Common myeloid progenitor, CD34-positive (primary cell): ENCODE results near the gene CDC42BPG.

Experiments
- CTCF ChIA-PET: fragments of 350-600 bp; sonication (Branson Sonifier 250); formaldehyde crosslinking; loops from one replicate; lab custom pipeline; 2021; ENCODE audit warnings: antibody characterized with exemption; lab: Charles Lee
- POLR2A ChIA-PET: fragments of 350-600 bp; sonication (Branson Sonifier 250); formaldehyde crosslinking; loops from one replicate; lab custom pipeline; 2021; ENCODE audit warnings: antibody characterized with exemption; lab: Charles Lee
- DNase-seq, 3 donors: peaks; one replicate each; pipeline versions ENCODE4 v3.0.0 to v3.0.0-alpha.2; 2013
- H3K27ac ChIP-seq, 2 experiments: 1 replicate in 1 of 2; 2 replicates in 1 of 2; pipeline ENCODE4 v1.7.0; 2013; ENCODE audit warnings: inconsistent platforms in 2 of 2, low read length in 2 of 2, mild to moderate bottlenecking in 2 of 2, low read depth in 1 of 2, moderate library complexity in 1 of 2; ENCODE audit not compliant: severe bottlenecking in 2 of 2, insufficient read depth in 1 of 2, poor library complexity in 1 of 2
- H3K27me3 ChIP-seq, 5 experiments: replicated peaks in 2 of 5; 1 replicate in 3 of 5; 2 replicates in 2 of 5; pipeline versions ENCODE4 v1.6.1 to v1.7.0; 2013; ENCODE audit warnings: low read length in 4 of 5, mild to moderate bottlenecking in 2 of 5, moderate library complexity in 2 of 5, inconsistent platforms in 1 of 5; ENCODE audit not compliant: insufficient read depth in 5 of 5, control insufficient read depth in 4 of 5
- H3K36me3 ChIP-seq, 4 experiments: 1 replicate in 2 of 4; 2 replicates in 2 of 4; pipeline versions ENCODE4 v1.6.1 to v1.7.0; 2013; ENCODE audit warnings: low read length in 3 of 4, control low read depth in 1 of 4, mild to moderate bottlenecking in 1 of 4; ENCODE audit not compliant: control insufficient read depth in 4 of 4, insufficient read depth in 4 of 4
- H3K4me1 ChIP-seq, 4 experiments: 1 replicate in 3 of 4; 2 replicates in 1 of 4; pipeline versions ENCODE4 v1.6.1 to v1.7.1; 2013; ENCODE audit warnings: low read length in 3 of 4, mild to moderate bottlenecking in 3 of 4, control low read depth in 1 of 4, inconsistent platforms in 1 of 4, moderate library complexity in 1 of 4; ENCODE audit not compliant: control insufficient read depth in 4 of 4, insufficient read depth in 4 of 4; ENCODE audit errors: control extremely low read depth in 1 of 4
- H3K4me3 ChIP-seq, 7 experiments: 1 replicate in 4 of 7; 2 replicates in 3 of 7; pipeline versions ENCODE4 v1.5.1 to v1.7.0; 2013; ENCODE audit warnings: mild to moderate bottlenecking in 7 of 7, low read length in 6 of 7, moderate library complexity in 6 of 7, inconsistent platforms in 2 of 7, low read depth in 2 of 7, control low read depth in 1 of 7; ENCODE audit not compliant: insufficient read depth in 4 of 7, control insufficient read depth in 1 of 7; ENCODE audit errors: extremely low read depth in 1 of 7
- H3K9me3 ChIP-seq, 5 experiments: 1 replicate in 4 of 5; 2 replicates in 1 of 5; pipeline versions ENCODE4 v1.6.1 to v1.7.1; 2013; ENCODE audit warnings: low read length in 4 of 5, mild to moderate bottlenecking in 2 of 5, inconsistent platforms in 1 of 5, low read depth in 1 of 5, moderate library complexity in 1 of 5; ENCODE audit not compliant: control insufficient read depth in 4 of 5, insufficient read depth in 2 of 5; ENCODE audit errors: control extremely low read depth in 1 of 5
- WGBS: methylation state at CpG from one replicate; pipeline ENCODE4 v1.1.5; 2013; ENCODE audit not compliant: insufficient coverage; 5-methylcytosine and 5-hydroxymethylcytosine counted together

The CDC42BPG gene

DNA sequence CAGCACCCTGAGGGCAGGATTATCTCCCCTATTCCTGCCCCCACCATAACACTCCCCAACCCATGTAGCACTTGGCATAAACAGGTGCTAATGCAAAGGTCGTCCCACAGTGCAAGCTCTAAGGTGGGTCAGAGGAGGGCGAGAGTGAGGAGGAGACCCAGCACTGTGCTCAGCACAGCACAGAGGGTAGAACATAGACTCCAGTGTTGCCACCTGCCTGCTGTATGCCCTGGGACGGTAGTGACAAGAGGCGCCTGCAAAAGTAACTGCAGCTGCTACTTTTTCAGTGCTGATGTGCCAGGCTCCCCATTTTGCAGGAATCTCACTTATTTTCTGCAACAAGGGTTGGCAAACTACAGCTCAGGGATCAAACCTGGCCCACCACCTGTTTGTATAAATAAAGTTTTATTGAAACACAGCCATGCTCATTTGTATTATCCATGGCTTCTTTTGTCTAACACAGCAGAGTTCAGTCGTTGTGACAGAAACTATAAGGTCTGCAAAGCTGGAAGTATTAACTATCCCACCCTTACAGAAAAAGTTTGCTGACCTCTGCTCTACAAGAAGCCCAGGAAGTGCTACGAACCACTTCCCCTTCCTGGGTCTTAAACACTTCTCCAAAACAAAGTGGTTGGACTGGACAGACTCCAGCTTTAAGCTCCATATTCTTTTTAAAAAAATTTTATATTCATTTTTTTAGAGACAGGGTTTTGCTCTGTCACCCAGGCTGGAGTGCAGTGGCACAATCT is 16.9 kb upstream of the CDC42BPG start:
- ChIA-PET CTCF (interaction anchor here (0.6 to 33.3 kb wide), 5 partner anchors 9 to 867 kb away, joined by 3 to 1071 read pairs (median 4); partner anchors contain the start of genes BATF2, CDC42BPG and EHD1), POLR2A (interaction anchor here (0.8 kb wide), 1 partner anchor 10 kb away, joined by 4 read pairs; no protein-coding TSS in a partner anchor)
- Histone ChIP-seq H3K27ac (no peak overlapping the region), H3K36me3 (peaks cover 0 to 10% (median 5%) of the 10 kb centered on the region in 4 experiments), H3K9me3 (no peaks in the 10 kb centered on the region), H3K4me3 (peak overlapping the region in 1 of 7 experiments; percentile 26), H3K4me1 (peaks cover 15 to 90% (median 71%) of the 10 kb centered on the region in 4 experiments), H3K27me3 (no peaks in the 10 kb centered on the region)
- no peak for DNase-seq
- WGBS = 94% methylated on average over 5 of the region's 6 CpGs

DNA sequence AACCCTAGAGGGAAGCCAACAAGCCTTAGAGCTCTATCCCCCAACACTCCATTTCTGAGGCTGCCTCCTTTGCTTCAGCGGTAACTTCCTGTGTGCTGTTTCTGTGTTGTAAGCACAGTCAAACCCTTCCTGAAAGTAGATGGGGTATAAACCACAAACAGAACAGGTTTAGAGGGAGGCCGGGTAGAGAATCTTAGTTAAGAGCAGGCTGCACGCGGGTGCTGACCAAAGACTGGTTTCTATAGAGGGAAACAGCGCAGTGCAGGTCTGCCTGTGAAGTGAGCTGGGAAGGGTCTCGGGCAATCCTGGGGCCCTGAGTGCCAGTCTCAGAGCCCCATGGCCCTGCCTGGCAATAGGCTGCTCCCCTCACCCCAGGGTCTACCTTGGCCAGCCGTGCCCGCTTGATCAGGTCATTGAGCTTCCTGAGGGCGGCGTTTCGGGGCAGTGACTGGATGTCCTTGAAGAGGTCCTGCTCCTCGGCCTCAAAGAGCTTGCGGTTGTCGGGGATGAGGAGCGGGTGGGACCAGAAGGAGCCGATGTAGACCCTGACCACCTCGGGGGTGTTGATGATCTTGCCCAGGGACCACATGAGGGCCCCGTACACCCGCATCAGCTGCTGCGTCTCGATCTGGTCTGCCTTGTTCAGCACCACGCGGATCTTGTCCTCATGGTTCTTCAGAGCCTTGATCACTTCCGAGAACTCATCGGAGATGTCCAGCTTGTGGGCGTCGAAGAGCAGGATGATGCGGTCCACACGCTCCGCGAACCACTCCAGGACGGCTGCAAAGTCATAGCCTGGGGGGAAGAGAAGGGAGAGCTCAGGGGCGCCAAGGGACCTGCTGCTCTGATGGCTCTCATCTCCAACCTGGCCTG is 15.3 kb upstream of the CDC42BPG start:
- Histone ChIP-seq H3K4me1 (peaks cover 13 to 98% (median 78%) of the 10 kb centered on the region in 4 experiments), H3K27me3 (no peaks in the 10 kb centered on the region), H3K4me3 (peak overlapping the region in 5 of 7 experiments; percentile 10 to 59 (median 44)), H3K27ac (peak overlapping the region; percentile 46 to 75), H3K36me3 (peaks cover 0 to 19% (median 14%) of the 10 kb centered on the region in 4 experiments), H3K9me3 (no peaks in the 10 kb centered on the region)
- CTCF ChIA-PET = interaction anchor here (0.8 to 33.3 kb wide), 6 partner anchors 9 to 240 kb away, joined by 3 to 1071 read pairs (median 10); partner anchors contain the start of genes BATF2, CDC42BPG and EHD1
- WGBS = 81% methylated on average over 31 of the region's 33 CpGs
- DNase-seq = peak in 2 of 3 donors; percentile 69 to 78
- POLR2A ChIA-PET = interaction anchor here (0.6 to 1.1 kb wide), 3 partner anchors 8 to 19 kb away, joined by 3 to 5 read pairs (median 4); partner anchors contain the start of gene EHD1

DNA sequence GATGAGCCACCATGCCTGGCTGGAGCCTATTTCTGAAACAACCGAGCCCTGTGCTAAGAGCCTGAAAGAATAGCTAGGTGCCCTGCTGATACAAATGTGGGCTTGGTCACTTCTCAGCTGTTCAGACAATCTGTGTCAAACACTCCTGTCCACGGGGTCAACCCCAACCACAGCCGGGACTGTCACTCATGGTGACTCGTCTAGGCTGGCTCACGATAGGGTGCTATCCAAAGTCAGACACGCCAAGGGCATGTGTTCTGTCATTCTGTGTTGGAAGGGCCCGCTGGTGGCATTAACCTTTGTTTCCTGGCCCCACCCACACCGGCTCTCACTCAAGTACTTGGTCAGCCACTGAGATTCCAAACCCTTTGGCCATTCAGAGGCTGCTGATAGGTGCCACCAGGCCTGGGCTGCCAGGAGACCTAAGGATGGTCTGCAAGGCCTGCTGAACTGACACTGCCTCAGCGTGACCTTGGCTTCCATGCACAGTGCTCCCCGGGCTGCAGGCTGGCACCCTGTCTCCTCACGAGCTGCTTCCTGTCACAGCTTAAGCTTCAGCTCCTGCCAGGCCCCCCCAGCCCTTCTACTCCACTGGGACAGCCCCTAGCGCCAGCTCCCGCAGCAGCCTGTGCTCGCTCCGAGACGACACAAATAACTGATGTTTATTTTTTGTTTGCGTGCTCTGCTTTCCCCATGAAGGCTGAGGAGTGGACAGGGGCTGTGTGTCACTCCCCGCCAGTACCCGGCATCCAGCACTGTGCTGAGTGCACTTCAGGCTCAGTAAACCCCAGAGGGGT is 14.2 kb upstream of the CDC42BPG start:
- Histone ChIP-seq H3K36me3 (peaks cover 0 to 29% (median 20%) of the 10 kb centered on the region in 4 experiments), H3K27ac (peak overlapping the region in 1 of 2 experiments; percentile 75), H3K4me3 (peak overlapping the region in 3 of 7 experiments; percentile 38 to 59 (median 42)), H3K27me3 (no peaks in the 10 kb centered on the region), H3K9me3 (no peaks in the 10 kb centered on the region), H3K4me1 (peaks cover 13 to 98% (median 79%) of the 10 kb centered on the region in 4 experiments)
- no peak for DNase-seq
- ChIA-PET CTCF (interaction anchor here (0.8 to 33.3 kb wide), 5 partner anchors 9 to 241 kb away, joined by 3 to 1071 read pairs (median 13); partner anchors contain the start of genes CDC42BPG and EHD1), POLR2A (interaction anchor here (1.1 to 1.7 kb wide), 2 partner anchors 9 to 19 kb away, joined by 4 to 6 read pairs; no protein-coding TSS in a partner anchor)
- 57% methylated on average over 14 of the region's 19 CpGs for WGBS

DNA sequence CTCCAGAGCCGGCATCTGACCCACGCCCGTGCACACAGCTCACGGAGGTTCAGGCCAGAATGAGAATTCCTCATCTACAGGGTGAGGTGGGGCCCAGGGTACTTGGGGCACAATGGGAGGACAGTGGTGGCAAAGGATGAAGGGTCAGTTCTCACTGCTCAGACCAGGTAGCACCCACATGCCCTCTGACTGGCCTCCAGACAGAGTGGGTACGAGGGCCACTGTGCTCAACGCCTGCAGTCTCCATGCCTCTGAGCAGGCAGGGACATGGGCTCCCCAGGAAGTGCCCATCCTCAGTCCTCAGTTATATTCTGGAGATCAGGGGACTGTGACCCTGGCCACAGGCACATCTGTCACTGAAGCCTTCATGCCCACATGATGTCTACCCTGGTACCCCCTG is 13.0 kb upstream of the CDC42BPG start:
- no peak for DNase-seq
- POLR2A ChIA-PET = interaction anchor here (0.6 to 1.7 kb wide), 3 partner anchors 13 to 33 kb away, joined by 3 to 6 read pairs (median 3); no protein-coding TSS in a partner anchor
- CTCF ChIA-PET = interaction anchor here (0.8 to 33.3 kb wide), 4 partner anchors 7 to 32 kb away, joined by 4 to 1071 read pairs (median 268); partner anchors contain the start of genes CDC42BPG and EHD1
- Histone ChIP-seq H3K27me3 (no peaks in the 10 kb centered on the region), H3K4me3 (no peak overlapping the region), H3K36me3 (peaks cover 0 to 37% (median 22%) of the 10 kb centered on the region in 4 experiments), H3K4me1 (peaks cover 13 to 98% (median 82%) of the 10 kb centered on the region in 4 experiments), H3K27ac (no peak overlapping the region), H3K9me3 (no peaks in the 10 kb centered on the region)
- 95% methylated on average over 6 of the region's 6 CpGs for WGBS

DNA sequence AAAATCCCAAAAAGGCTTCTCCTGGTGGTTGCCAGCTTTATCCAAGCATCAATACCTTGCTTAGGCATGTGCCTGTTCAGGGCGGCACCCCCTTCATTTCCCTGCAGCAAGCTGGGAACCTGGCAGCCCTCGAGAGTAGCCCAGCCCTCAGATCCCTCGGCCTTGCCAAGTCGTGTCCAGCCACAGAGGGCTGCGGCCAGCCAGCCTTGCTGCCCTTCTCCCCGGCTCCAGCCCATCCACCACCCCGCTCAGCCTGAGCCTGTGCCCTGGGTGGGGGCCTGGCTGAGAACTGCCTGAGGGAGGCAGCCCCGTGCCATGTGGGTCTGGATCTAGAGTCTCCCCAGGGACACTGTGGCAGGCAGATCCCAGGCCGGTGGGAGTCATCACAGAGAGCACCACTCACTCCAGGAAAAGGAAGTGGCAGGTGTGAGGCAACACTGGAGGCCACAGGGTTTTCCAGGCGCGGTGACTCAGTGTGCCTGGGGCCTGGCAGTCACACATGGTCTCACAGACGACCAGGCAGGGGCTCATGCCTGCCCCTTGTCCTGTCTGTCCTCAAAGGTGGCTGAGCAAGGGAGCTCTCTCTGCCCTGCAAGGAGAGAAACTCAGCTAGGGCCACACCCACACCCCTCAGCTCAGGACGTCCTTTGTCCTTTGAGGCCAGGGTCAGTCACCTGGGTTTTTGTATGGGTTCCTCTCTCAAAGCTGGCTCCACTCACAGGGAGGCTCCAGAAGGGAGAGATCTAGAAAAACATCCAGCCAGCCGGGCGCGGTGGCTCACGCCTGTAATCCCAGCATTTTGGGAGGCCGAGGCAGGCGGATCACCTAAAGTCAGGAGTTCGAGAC is 12.2 kb upstream of the CDC42BPG start:
- Histone ChIP-seq H3K27me3 (no peaks in the 10 kb centered on the region), H3K4me3 (no peak overlapping the region), H3K4me1 (peaks cover 8 to 98% (median 84%) of the 10 kb centered on the region in 4 experiments), H3K36me3 (peaks cover 0 to 35% (median 22%) of the 10 kb centered on the region in 4 experiments), H3K9me3 (no peaks in the 10 kb centered on the region), H3K27ac (peak overlapping the region in 1 of 2 experiments; percentile 61)
- WGBS = 79% methylated on average over 15 of the region's 20 CpGs
- ChIA-PET CTCF (interaction anchor here (0.8 to 33.3 kb wide), 4 partner anchors 8 to 33 kb away, joined by 4 to 1071 read pairs (median 137); partner anchors contain the start of gene EHD1), POLR2A (interaction anchor here (0.7 to 0.9 kb wide), 2 partner anchors 14 to 22 kb away, joined by 3 to 4 read pairs; partner anchors contain the start of gene EHD1)
- no peak for DNase-seq
